A673 (cell line): ENCODE measurements around the gene SLC29A3. TPM values are rescaled to one million over a fixed set of nuclear protein-coding genes. Genes with fewer than 3 reads are reported as not detected.

Source experiments
- BruUV-seq: library from RNA; stranded (reverse); fragments of 400-500 nt; replicated peaks from 2 replicates; lab custom pipeline; 2021; lab: Mats Ljungman, UMichigan
- CTCF ChIA-PET: fragments of 300-600 bp; sonication (Branson Sonifier 250); formaldehyde crosslinking; loops from one replicate; lab custom pipeline; 2022; ENCODE audit warnings: antibody characterized with exemption; lab: Charles Lee
- POLR2A ChIA-PET: fragments of 300-600 bp; sonication (Branson Sonifier 250); formaldehyde crosslinking; loops from one replicate; lab custom pipeline; 2022; ENCODE audit warnings: antibody characterized with exemption; ENCODE audit not compliant: low non-redundant PET; lab: Charles Lee
- DNase-seq: peaks from one replicate; pipeline ENCODE4 v3.0.0-alpha.2; 2015; ENCODE audit warnings: low spot score
- H3K27ac ChIP-seq: fragments of 200-600 bp; sonication (generic); 2 replicates; pipeline ENCODE4 v1.5.1; 2016; ENCODE audit warnings: mixed run types, low read depth, mild to moderate bottlenecking, mixed read lengths, antibody characterized with exemption, low read length; ENCODE audit not compliant: poor library complexity, severe bottlenecking
- H3K27me3 ChIP-seq: fragments of 200-600 bp; sonication (generic); replicated peaks from 2 replicates; pipeline ENCODE4 v1.6.1; 2017; ENCODE audit warnings: mixed run types, low read depth, mild to moderate bottlenecking, mixed read lengths, antibody characterized with exemption, low read length; ENCODE audit not compliant: insufficient read depth, poor library complexity
- H3K36me3 ChIP-seq: fragments of 200-600 bp; sonication (generic); 2 replicates; pipeline ENCODE4 v1.6.1; 2016; ENCODE audit warnings: mixed run types, mild to moderate bottlenecking, mixed read lengths, antibody characterized with exemption, low read length; ENCODE audit not compliant: insufficient read depth, poor library complexity, severe bottlenecking
- H3K4me1 ChIP-seq: fragments of 200-600 bp; sonication (generic); 2 replicates; pipeline ENCODE4 v1.6.1; 2017; ENCODE audit warnings: mixed run types, mild to moderate bottlenecking, mixed read lengths, antibody characterized with exemption, low read length; ENCODE audit not compliant: insufficient read depth, poor library complexity, severe bottlenecking
- H3K4me3 ChIP-seq: fragments of 200-600 bp; sonication (generic); 2 replicates; pipeline ENCODE4 v1.5.1; 2016; ENCODE audit warnings: low read depth, mixed run types, mild to moderate bottlenecking, mixed read lengths, low read length; ENCODE audit not compliant: poor library complexity, severe bottlenecking
- H3K9me3 ChIP-seq: fragments of 200-600 bp; sonication (generic); 2 replicates; pipeline ENCODE4 v1.6.1; 2016; ENCODE audit warnings: mixed run types, low read depth, mild to moderate bottlenecking, mixed read lengths, antibody characterized with exemption, low read length; ENCODE audit not compliant: poor library complexity, severe bottlenecking
- CTCF ChIP-seq: fragments of 300-800, 200-600 bp; sonication (generic); conservative IDR thresholded peaks from 2 replicates; pipeline ENCODE4 v1.5.1; 2017; ENCODE audit warnings: low read depth, mild to moderate bottlenecking, antibody characterized with exemption, low read length, moderate library complexity, mixed read lengths
- EZH2 ChIP-seq: fragments of 200-600 bp; sonication (generic); IDR thresholded peaks from 2 replicates; pipeline ENCODE4 v1.6.1; 2017; ENCODE audit warnings: borderline replicate concordance, low read depth, mild to moderate bottlenecking, mixed read lengths, antibody characterized with exemption, low read length; ENCODE audit not compliant: poor library complexity, severe bottlenecking
- intact Hi-C: fragments of 100-400 bp; cut with micrococcal nuclease; formaldehyde crosslinking; loops from one replicate; pipeline ENCODE4 v1.10.0; 2022; ENCODE audit not compliant: unreplicated experiment
- total RNA-seq: library from RNA; stranded (reverse); gene quantifications from 2 replicates; pipeline ENCODE4 v1.2.3, GENCODE V29; 2021

The SLC29A3 gene
- total RNA-seq, 1 experiment from 2014 or later: 6.1 TPM

GRCh38 chr10:71338728-71339495 lies 19.9 kb downstream of the SLC29A3 start:
- DNase-seq: no peak
- TF ChIP-seq EZH2: no peak
- no peak for TF ChIP-seq CTCF
- no peaks in the 10 kb centered on the region for H3K27me3 ChIP-seq
- no peaks in the 10 kb centered on the region for H3K36me3 ChIP-seq
- ChIA-PET CTCF (no interaction called here), POLR2A (no interaction called here)
- intact Hi-C loops: no loop called here
- H3K9me3 ChIP-seq: no peaks in the 10 kb centered on the region
- no peaks in the 10 kb centered on the region for H3K4me1 ChIP-seq
- no peak overlapping the region for H3K27ac ChIP-seq
- no peak overlapping the region for H3K4me3 ChIP-seq
- no TSS peak for BruUV-seq

GRCh38 chr10:71339796-71340589 lies 20.9 kb downstream of the SLC29A3 start:
- CTCF ChIA-PET: no interaction called here
- no peaks in the 10 kb centered on the region for H3K36me3 ChIP-seq
- no peaks in the 10 kb centered on the region for H3K27me3 ChIP-seq
- no peak overlapping the region for H3K27ac ChIP-seq
- no peaks in the 10 kb centered on the region for H3K9me3 ChIP-seq
- intact Hi-C loops: no loop called here
- POLR2A ChIA-PET: no interaction called here
- no TSS peak for BruUV-seq
- TF ChIP-seq CTCF (no peak), EZH2 (no peak)
- DNase-seq: no peak
- no peaks in the 10 kb centered on the region for H3K4me1 ChIP-seq
- H3K4me3 ChIP-seq: no peak overlapping the region

GRCh38 chr10:71342573-71343391 lies 23.7 kb downstream of the SLC29A3 start:
- no peak for DNase-seq
- Histone ChIP-seq H3K4me1 (no peaks in the 10 kb centered on the region), H3K9me3 (no peaks in the 10 kb centered on the region), H3K27ac (no peak overlapping the region), H3K4me3 (no peak overlapping the region), H3K36me3 (no peaks in the 10 kb centered on the region), H3K27me3 (no peaks in the 10 kb centered on the region)
- CTCF ChIA-PET: no interaction called here
- intact Hi-C loops: no loop called here
- POLR2A ChIA-PET: no interaction called here
- BruUV-seq: no TSS peak
- no peak for TF ChIP-seq EZH2
- no peak for TF ChIP-seq CTCF
